ENCODE measurements around the gene FGFBP2. TPM values are rescaled to one million over a fixed set of nuclear protein-coding genes. Genes with fewer than 3 reads are reported as not detected.

FGFBP2 gene
- total RNA-seq, 4 donors from 2014 or later = 0.62 to 5.2 (median 2.2) TPM

DNA sequence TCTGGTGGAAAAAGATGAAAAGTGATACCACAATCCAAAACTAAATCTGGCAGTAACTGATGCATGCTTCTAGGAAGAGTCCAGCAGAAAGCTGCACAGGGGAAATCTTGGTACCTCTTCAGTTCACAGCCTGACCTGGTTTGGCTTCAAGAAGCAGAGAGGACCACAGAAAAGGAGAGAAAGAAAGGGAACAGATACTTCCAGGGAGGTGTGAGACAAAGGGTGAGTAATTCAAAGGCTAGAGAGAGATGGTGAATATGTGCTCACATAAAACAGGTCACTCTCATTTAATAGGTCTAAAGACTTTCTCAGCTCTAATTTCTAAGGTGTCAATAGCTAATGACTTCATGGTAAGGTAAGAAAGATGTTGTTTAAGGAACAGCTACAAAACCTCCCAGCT, 11.2 kb downstream of the FGFBP2 start:
- Histone ChIP-seq H3K4me3 (no peak overlapping the region), H3K4me1 (no peaks in the 10 kb centered on the region), H3K27ac (no peak overlapping the region), H3K36me3 (no peaks in the 10 kb centered on the region), H3K27me3 (no peaks in the 10 kb centered on the region), H3K9me3 (no peaks in the 10 kb centered on the region)
- ATAC-seq = no peak
- TF ChIP-seq EP300 (IDR thresholded peaks at IDR 0.05) (no peak), POLR2A (IDR thresholded peaks at IDR 0.05) (no peak), POLR2AphosphoS5 (IDR thresholded peaks at IDR 0.05) (no peak)
- TF ChIP-seq, protein P1, sequence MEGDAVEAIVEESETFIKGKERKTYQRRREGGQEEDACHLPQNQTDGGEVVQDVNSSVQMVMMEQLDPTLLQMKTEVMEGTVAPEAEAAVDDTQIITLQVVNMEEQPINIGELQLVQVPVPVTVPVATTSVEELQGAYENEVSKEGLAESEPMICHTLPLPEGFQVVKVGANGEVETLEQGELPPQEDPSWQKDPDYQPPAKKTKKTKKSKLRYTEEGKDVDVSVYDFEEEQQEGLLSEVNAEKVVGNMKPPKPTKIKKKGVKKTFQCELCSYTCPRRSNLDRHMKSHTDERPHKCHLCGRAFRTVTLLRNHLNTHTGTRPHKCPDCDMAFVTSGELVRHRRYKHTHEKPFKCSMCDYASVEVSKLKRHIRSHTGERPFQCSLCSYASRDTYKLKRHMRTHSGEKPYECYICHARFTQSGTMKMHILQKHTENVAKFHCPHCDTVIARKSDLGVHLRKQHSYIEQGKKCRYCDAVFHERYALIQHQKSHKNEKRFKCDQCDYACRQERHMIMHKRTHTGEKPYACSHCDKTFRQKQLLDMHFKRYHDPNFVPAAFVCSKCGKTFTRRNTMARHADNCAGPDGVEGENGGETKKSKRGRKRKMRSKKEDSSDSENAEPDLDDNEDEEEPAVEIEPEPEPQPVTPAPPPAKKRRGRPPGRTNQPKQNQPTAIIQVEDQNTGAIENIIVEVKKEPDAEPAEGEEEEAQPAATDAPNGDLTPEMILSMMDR (IDR thresholded peaks at IDR 0.05) = no peak

DNA sequence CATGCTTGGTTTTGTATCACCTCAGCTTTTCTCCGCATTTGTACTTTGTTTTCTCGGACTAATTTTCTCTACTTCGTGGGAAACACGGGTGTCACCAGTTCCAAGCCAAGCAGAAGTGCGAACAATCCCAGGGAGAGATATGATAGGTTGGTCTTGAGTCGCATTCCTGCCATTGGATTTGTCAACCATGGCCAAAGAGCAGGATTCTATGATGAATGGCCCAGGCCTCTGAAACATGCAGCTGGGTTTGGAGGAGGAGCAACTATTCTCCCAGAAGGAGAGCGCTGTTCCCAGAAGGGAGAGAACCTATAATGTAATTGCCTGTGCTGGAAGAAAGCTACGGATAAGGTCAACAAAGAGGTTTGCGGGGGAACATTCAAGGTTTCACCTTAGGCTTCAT, 14.1 kb downstream of the FGFBP2 start:
- H3K27ac ChIP-seq = no peak overlapping the region
- WGBS, 2 donors (ENCODE audit: low coverage in 1 of 2) = 80 to 91% methylated on average over 7 to 9 of the region's 9 CpGs
- no peak for ATAC-seq
- no peaks in the 10 kb centered on the region for H3K9me3 ChIP-seq
- H3K36me3 ChIP-seq = no peaks in the 10 kb centered on the region
- TF ChIP-seq POLR2A (IDR thresholded peaks at IDR 0.05) (no peak), EP300 (IDR thresholded peaks at IDR 0.05) (no peak), POLR2AphosphoS5 (IDR thresholded peaks at IDR 0.05) (no peak)
- TF ChIP-seq, protein P1 (IDR thresholded peaks at IDR 0.05) = no peak
- no peaks in the 10 kb centered on the region for H3K4me1 ChIP-seq
- H3K4me3 ChIP-seq = no peak overlapping the region
- no peaks in the 10 kb centered on the region for H3K27me3 ChIP-seq

DNA sequence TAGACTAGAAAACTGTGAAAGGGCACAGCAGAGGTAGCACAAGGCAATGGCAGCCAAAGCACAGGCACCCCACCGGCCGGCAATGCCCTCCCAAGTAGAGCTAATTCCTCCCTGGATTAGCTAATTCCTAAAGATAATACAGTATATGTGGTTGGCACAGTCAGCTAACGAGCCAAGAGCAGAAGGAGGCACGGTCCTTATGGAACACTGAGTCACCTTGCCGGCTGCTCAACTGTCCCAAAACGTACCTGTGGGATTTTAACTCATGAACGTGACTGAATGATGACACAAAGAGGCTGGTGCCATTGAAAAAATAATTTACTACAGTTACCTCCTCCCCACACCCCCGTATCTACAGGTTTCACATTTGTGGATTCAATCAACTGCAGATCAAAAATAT, 15.3 kb downstream of the FGFBP2 start:
- ATAC-seq = no peak
- Histone ChIP-seq H3K4me3 (no peak overlapping the region), H3K36me3 (no peaks in the 10 kb centered on the region), H3K9me3 (no peaks in the 10 kb centered on the region), H3K27me3 (no peaks in the 10 kb centered on the region), H3K27ac (no peak overlapping the region), H3K4me1 (no peaks in the 10 kb centered on the region)
- TF ChIP-seq, protein P1 (IDR thresholded peaks at IDR 0.05) = no peak
- no peak for TF ChIP-seq POLR2AphosphoS5 (IDR thresholded peaks at IDR 0.05)
- no peak for TF ChIP-seq EP300 (IDR thresholded peaks at IDR 0.05)
- TF ChIP-seq POLR2A (IDR thresholded peaks at IDR 0.05) = no peak
- 78 to 96% methylated on average over 6 of the region's 8 CpGs for WGBS, 2 donors (ENCODE audit: low coverage in 1 of 2)

DNA sequence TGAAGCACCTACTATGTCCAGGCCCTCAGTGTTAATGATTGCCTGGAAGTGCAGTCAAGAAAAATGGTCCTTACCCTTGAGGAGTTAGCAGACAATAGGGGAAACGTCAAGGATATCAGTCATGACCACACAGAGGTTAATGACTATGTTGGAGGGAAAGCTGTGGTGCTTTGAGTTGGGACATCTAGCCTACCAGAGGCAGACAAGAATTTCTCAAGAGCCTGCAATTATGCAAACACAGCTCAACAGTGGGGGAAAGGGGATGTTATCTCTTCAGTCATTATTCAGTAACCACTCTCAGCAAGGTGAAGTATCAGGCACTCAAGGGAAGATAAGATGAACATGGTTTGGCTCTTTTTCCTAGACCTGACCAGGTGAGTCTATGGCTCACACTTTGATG, 17.5 kb downstream of the FGFBP2 start:
- Histone ChIP-seq H3K9me3 (no peaks in the 10 kb centered on the region), H3K36me3 (no peaks in the 10 kb centered on the region), H3K27ac (no peak overlapping the region), H3K27me3 (no peaks in the 10 kb centered on the region), H3K4me3 (no peak overlapping the region), H3K4me1 (no peaks in the 10 kb centered on the region)
- no peak for ATAC-seq
- TF ChIP-seq POLR2A (IDR thresholded peaks at IDR 0.05) = no peak
- no peak for TF ChIP-seq EP300 (IDR thresholded peaks at IDR 0.05)
- TF ChIP-seq POLR2AphosphoS5 (IDR thresholded peaks at IDR 0.05) = no peak
- WGBS, 2 donors (ENCODE audit: low coverage in 1 of 2) = 63 to 67% methylated on average over 1 of the region's 1 CpG

DNA sequence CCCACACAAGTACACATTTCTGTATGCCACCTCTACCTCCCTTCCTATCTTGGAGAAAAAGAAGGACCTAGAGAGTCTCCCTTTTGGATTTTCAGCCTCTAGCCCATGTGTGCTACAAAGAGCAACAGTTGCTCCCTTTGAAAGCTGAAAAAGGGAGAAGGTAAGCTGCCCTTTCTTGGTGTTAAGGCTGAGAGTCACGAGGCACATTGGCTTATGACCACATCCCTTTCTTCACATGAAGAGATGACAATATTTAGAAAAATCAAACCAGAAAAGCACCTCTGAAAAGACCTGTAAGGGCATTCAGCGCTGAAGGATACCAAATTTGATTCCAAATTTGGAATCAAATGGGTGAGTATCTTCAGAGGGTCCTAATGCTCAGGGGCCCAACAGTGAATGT, 18.1 kb downstream of the FGFBP2 start:
- Histone ChIP-seq H3K27ac (no peak overlapping the region), H3K27me3 (no peaks in the 10 kb centered on the region), H3K9me3 (no peaks in the 10 kb centered on the region), H3K36me3 (no peaks in the 10 kb centered on the region), H3K4me3 (no peak overlapping the region), H3K4me1 (no peaks in the 10 kb centered on the region)
- no peak for ATAC-seq
- TF ChIP-seq, protein P1 (IDR thresholded peaks at IDR 0.05) = no peak
- TF ChIP-seq POLR2AphosphoS5 (IDR thresholded peaks at IDR 0.05) (no peak), EP300 (IDR thresholded peaks at IDR 0.05) (no peak), POLR2A (IDR thresholded peaks at IDR 0.05) (no peak)
- WGBS, 2 donors (ENCODE audit: low coverage in 1 of 2) = 88% methylated on average over 2 of the region's 2 CpGs; no CpG with 5 or more reads in 1 of the 2 donors
